H9 (cell line): ENCODE results near the gene CCDC102A. TPM values are rescaled to one million over a fixed set of nuclear protein-coding genes. Genes with fewer than 3 reads are reported as not detected.

Experiments used
- DNase-seq: peaks from one replicate; pipeline ENCODE4 v3.0.0-alpha.2; 2017
- H2AFZ ChIP-seq: one replicate; pipeline ENCODE4 v1.6.1; 2013; ENCODE audit warnings: mild to moderate bottlenecking, low read length, control low read depth, moderate library complexity
- H2AK5ac ChIP-seq: 2 replicates; pipeline ENCODE4 v1.6.1; 2013; ENCODE audit warnings: low read length, control low read depth, mixed read lengths; ENCODE audit not compliant: insufficient read length
- H2BK120ac ChIP-seq: one replicate; pipeline ENCODE4 v1.6.1; 2013; ENCODE audit warnings: low read depth, mild to moderate bottlenecking, low read length, control low read depth, inconsistent platforms; ENCODE audit not compliant: poor library complexity, severe bottlenecking
- H2BK12ac ChIP-seq: 2 replicates; pipeline ENCODE4 v1.6.1; 2013; ENCODE audit warnings: low read length, control low read depth, mixed read lengths, low read depth; ENCODE audit not compliant: insufficient read length
- H2BK15ac ChIP-seq: 2 replicates; pipeline ENCODE4 v1.6.1; 2013; ENCODE audit warnings: low read depth, low read length, control low read depth
- H2BK20ac ChIP-seq: one replicate; pipeline ENCODE4 v1.6.1; 2013; ENCODE audit warnings: low read depth, mild to moderate bottlenecking, low read length, control low read depth, inconsistent platforms; ENCODE audit not compliant: poor library complexity, severe bottlenecking
- H2BK5ac ChIP-seq: 2 replicates; pipeline ENCODE4 v1.6.1; 2013; ENCODE audit warnings: low read length, control low read depth, mixed read lengths; ENCODE audit not compliant: insufficient read length
- H3K14ac ChIP-seq: 2 replicates; pipeline ENCODE4 v1.6.1; 2013; ENCODE audit warnings: low read length, control low read depth; ENCODE audit not compliant: insufficient read depth
- H3K18ac ChIP-seq: 2 replicates; pipeline ENCODE4 v1.6.1; 2013; ENCODE audit warnings: low read depth, mild to moderate bottlenecking, mixed read lengths, low read length, control low read depth; ENCODE audit not compliant: insufficient read length
- H3K23ac ChIP-seq: 2 replicates; pipeline ENCODE4 v1.6.1; 2013; ENCODE audit warnings: low read length, control low read depth, mixed read lengths, low read depth; ENCODE audit not compliant: insufficient read length
- H3K23me2 ChIP-seq: 2 replicates; pipeline ENCODE4 v1.6.1; 2013; ENCODE audit warnings: low read depth, mild to moderate bottlenecking, mixed read lengths, low read length, control low read depth; ENCODE audit not compliant: insufficient read length, poor library complexity, severe bottlenecking
- H3K27ac ChIP-seq: 2 replicates; pipeline ENCODE4 v1.5.1; 2013; ENCODE audit warnings: low read length, control low read depth, mixed read lengths, low read depth; ENCODE audit not compliant: insufficient read length
- H3K27me3 ChIP-seq: 2 replicates; pipeline ENCODE4 v1.6.1; 2013; ENCODE audit warnings: low read length, control low read depth, inconsistent platforms; ENCODE audit not compliant: insufficient read depth
- H3K4ac ChIP-seq: 2 replicates; pipeline ENCODE4 v1.6.1; 2013; ENCODE audit warnings: low read depth, mild to moderate bottlenecking, control low read depth, inconsistent platforms, low read length, moderate library complexity
- H3K4me1 ChIP-seq: 2 replicates; pipeline ENCODE4 v1.6.1; 2013; ENCODE audit warnings: low read length, control low read depth, inconsistent platforms; ENCODE audit not compliant: insufficient read depth
- H3K4me2 ChIP-seq: 2 replicates; pipeline ENCODE4 v1.6.1; 2013; ENCODE audit warnings: low read length, control low read depth, mixed read lengths; ENCODE audit not compliant: insufficient read length, insufficient read depth
- H3K56ac ChIP-seq: 2 replicates; pipeline ENCODE4 v1.6.1; 2013; ENCODE audit warnings: low read depth, mild to moderate bottlenecking, mixed read lengths, low read length, control low read depth; ENCODE audit not compliant: insufficient read length
- H3K79me1 ChIP-seq: 2 replicates; pipeline ENCODE4 v1.6.1; 2013; ENCODE audit warnings: low read depth, mild to moderate bottlenecking, moderate library complexity, low read length, control low read depth, inconsistent platforms; ENCODE audit not compliant: insufficient read depth, poor library complexity, severe bottlenecking
- H3K79me2 ChIP-seq: 2 replicates; pipeline ENCODE4 v1.6.1; 2013; ENCODE audit warnings: low read length, control low read depth, inconsistent platforms; ENCODE audit not compliant: insufficient read depth
- H3K9ac ChIP-seq: 2 replicates; pipeline ENCODE4 v1.6.1; 2013; ENCODE audit warnings: low read length, control low read depth, mixed read lengths; ENCODE audit not compliant: insufficient read length; ENCODE audit errors: extremely low read depth
- H3K9me3 ChIP-seq: one replicate; pipeline ENCODE4 v1.6.1; 2013; ENCODE audit warnings: low read depth, low read length, inconsistent platforms; ENCODE audit not compliant: control insufficient read depth
- H3T11ph ChIP-seq: one replicate; pipeline ENCODE4 v1.6.1; 2013; ENCODE audit warnings: mild to moderate bottlenecking, low read length, control low read depth, inconsistent platforms
- H4K20me1 ChIP-seq: one replicate; pipeline ENCODE4 v1.6.1; 2013; ENCODE audit not compliant: control insufficient read depth, insufficient read length, insufficient read depth
- H4K5ac ChIP-seq: 2 replicates; pipeline ENCODE4 v1.6.1; 2013; ENCODE audit warnings: low read depth, mild to moderate bottlenecking, mixed read lengths, low read length, control low read depth; ENCODE audit not compliant: insufficient read length
- H4K8ac ChIP-seq: replicated peaks from 2 replicates; pipeline ENCODE4 v1.6.1; 2013; ENCODE audit warnings: low read length, control low read depth, mixed read lengths, low read depth; ENCODE audit not compliant: insufficient read length
- H4K91ac ChIP-seq: 2 replicates; pipeline ENCODE4 v1.6.1; 2013; ENCODE audit warnings: low read depth, mild to moderate bottlenecking, moderate library complexity, mixed read lengths, low read length, control low read depth; ENCODE audit not compliant: insufficient read length
- H3K27ac Mint-ChIP-seq, 3 experiments: 2 replicates in 2 of 3; 3 replicates in 1 of 3; pipeline ENCODE4 v1.8.0; 2020 to 2021; ENCODE audit warnings: mixed read lengths in 3 of 3, mild to moderate bottlenecking in 1 of 3, moderate library complexity in 1 of 3
- H3K27me3 Mint-ChIP-seq: 2 replicates; pipeline ENCODE4 v1.8.0; 2021; ENCODE audit warnings: low read depth, mild to moderate bottlenecking, moderate library complexity, mixed read lengths
- H3K36me3 Mint-ChIP-seq, 3 experiments: 2 replicates in 2 of 3; 3 replicates in 1 of 3; pipeline ENCODE4 v1.8.0; 2020 to 2021; ENCODE audit warnings: low read depth in 3 of 3, mixed read lengths in 3 of 3; ENCODE audit not compliant: insufficient read depth in 1 of 3
- H3K4me1 Mint-ChIP-seq, 2 experiments: 2 replicates each; pipeline ENCODE4 v1.8.0; 2020; ENCODE audit warnings: mixed read lengths in 2 of 2
- H3K4me3 Mint-ChIP-seq, 2 experiments: 2 replicates in 1 of 2; 3 replicates in 1 of 2; pipeline ENCODE4 v1.8.0; 2020 to 2021; ENCODE audit warnings: mild to moderate bottlenecking in 2 of 2, mixed read lengths in 2 of 2, moderate library complexity in 1 of 2
- H3K9me3 Mint-ChIP-seq, 2 experiments: 2 replicates in 1 of 2; 3 replicates in 1 of 2; pipeline ENCODE4 v1.8.0; 2020; ENCODE audit warnings: mild to moderate bottlenecking in 2 of 2, mixed read lengths in 2 of 2, moderate library complexity in 1 of 2
- CTCF ChIP-seq: fragments of 200-600 bp; sonication (generic); conservative IDR thresholded peaks from 3 replicates; pipeline ENCODE4 v1.8.0; 2021; ENCODE audit warnings: antibody characterized with exemption, mild to moderate bottlenecking
- WGBS: extraction: QIAGEN DNeasy Blood & Tissue Kit; methylation state at CpG from one replicate; pipeline ENCODE4 v1.1.7; 2013; ENCODE audit warnings: missing lambda C conversion rate, low lambda C conversion rate, mixed read lengths; ENCODE audit not compliant: insufficient read length; ENCODE audit errors: extremely low coverage; 5-methylcytosine and 5-hydroxymethylcytosine counted together
- total RNA-seq: library from RNA; stranded (reverse); gene quantifications from 2 replicates; pipeline ENCODE4 v1.2.1, GENCODE V29; 2021

Gene CCDC102A
- total RNA-seq, 1 experiment from 2014 or later = 8.2 TPM

- no peaks in the 10 kb centered on the region for H3K4me1 ChIP-seq
- no peaks in the 10 kb centered on the region for H3K79me2 ChIP-seq
- H3K18ac ChIP-seq = no peak overlapping the region
- no peak overlapping the region for H2BK15ac ChIP-seq
- no peak overlapping the region for H3K14ac ChIP-seq
- H2BK20ac ChIP-seq = no peak overlapping the region
- no peak overlapping the region for H3T11ph ChIP-seq
- H2BK120ac ChIP-seq = no peak overlapping the region
- TF ChIP-seq CTCF = no peak
- no peak overlapping the region for H4K8ac ChIP-seq
- H3K23me2 ChIP-seq = no peaks in the 10 kb centered on the region
- H2AK5ac ChIP-seq = no peak overlapping the region
- H4K91ac ChIP-seq = no peak overlapping the region
- H2BK12ac ChIP-seq = no peak overlapping the region
- no peak overlapping the region for H3K4me2 ChIP-seq
- H2AFZ ChIP-seq = no peak overlapping the region
- H3K9ac ChIP-seq = no peak overlapping the region
- no peak for DNase-seq
- H4K20me1 ChIP-seq = no peaks in the 10 kb centered on the region
- no CpG with 5 or more reads among the region's 18 CpGs for WGBS
- H3K9me3 ChIP-seq = no peaks in the 10 kb centered on the region
- peaks cover 26 to 29% (median 26%) of the 10 kb centered on the region in 3 experiments for H3K36me3 Mint-ChIP-seq
- H3K27me3 Mint-ChIP-seq = no peaks in the 10 kb centered on the region
- no peak overlapping the region for H3K27ac ChIP-seq
- H3K56ac ChIP-seq = no peak overlapping the region
- no peaks in the 10 kb centered on the region for H3K79me1 ChIP-seq
- H3K4ac ChIP-seq = no peak overlapping the region
- no peak overlapping the region for H3K4me3 Mint-ChIP-seq
- peaks cover 18 to 23% of the 10 kb centered on the region in 2 experiments for H3K9me3 Mint-ChIP-seq
- H4K5ac ChIP-seq = no peak overlapping the region
- no peak overlapping the region for H3K27ac Mint-ChIP-seq
- no peak overlapping the region for H3K23ac ChIP-seq
- H2BK5ac ChIP-seq = no peak overlapping the region
- no peaks in the 10 kb centered on the region for H3K27me3 ChIP-seq
- peaks cover 0 to 4% of the 10 kb centered on the region in 2 experiments; a peak in 1 of 4 replicates for H3K4me1 Mint-ChIP-seq
These were observed 31.3 kb upstream of the CCDC102A start for GRCh38 chr16:57567691-57568090.
